Stromal cell of bone marrow (primary cell): Measurements from ENCODE around the gene FMNL2.
A peak's percentile ranks its signal among the peaks of the same experiment; 100 is the strongest.

Source experiments
- DNase-seq: peaks from one replicate; pipeline ENCODE4 v3.0.0-alpha.2; 2012; ENCODE audit warnings: low read depth

FMNL2 gene

DNA sequence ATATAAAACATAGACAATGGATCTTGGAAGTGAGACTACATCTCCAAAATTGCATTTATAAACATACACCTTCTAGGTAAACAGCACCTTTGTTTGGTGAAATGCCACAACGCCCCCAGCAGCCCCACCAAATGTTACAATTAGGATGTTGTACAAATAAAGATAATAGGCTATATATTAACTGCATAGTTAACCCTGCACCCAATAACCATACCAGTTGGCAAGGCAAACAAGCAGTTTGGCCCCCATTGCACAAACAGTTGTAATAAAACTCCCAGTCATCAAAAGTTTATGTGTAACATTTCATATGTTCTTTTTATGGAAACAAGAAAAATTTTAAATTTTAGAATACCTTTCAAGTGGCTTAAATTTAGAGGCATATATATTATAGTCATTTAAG, 315.0 kb downstream of the FMNL2 start:
- DNase-seq, result no peak

DNA sequence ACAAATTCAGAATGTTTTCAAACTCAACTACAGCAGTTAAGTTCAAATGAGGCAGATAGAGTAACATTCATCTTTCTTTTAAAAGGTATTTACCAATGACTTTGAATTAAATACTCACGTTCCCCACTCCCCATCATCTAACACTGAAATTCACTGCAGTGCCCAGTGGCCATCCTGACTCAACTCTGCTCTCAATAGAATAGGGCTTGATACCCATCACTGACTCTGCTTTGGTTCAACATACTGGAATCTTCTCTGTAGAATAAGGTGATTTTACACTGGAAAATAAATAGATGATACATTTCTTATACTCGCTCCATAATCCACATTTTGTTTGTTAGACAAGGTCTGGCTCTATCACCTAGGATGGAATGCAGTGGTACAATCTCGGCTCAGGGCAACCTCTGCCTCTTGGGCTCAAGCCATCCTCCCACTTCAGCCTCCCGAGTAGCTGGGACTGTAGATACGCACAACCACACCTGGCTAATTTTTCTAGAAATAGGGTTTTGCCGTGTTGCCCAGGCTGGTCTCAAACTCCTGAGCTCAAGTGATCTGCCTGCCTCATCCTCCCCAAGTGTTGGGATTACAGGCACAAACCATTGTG, 315.9 kb downstream of the FMNL2 start:
- DNase-seq, result no peak

DNA sequence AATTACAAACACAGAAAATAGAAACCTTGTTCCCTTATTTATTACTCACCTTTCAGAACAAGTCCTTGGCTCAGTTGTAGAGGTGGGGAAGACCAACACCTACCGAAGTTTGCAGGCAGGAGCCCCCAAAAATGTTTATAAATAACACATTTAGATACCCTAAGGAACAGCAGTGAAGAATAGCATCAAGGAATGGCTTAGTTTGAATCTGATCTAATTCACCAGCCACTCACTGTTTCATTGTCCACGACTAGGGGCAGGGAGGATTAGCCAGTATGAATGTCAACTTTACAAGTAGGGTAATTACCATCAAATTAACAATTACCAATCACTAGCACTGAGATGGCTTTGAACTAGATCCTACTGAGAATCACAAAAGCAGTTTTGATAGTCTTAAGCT, 316.9 kb downstream of the FMNL2 start:
- DNase-seq, result no peak

DNA sequence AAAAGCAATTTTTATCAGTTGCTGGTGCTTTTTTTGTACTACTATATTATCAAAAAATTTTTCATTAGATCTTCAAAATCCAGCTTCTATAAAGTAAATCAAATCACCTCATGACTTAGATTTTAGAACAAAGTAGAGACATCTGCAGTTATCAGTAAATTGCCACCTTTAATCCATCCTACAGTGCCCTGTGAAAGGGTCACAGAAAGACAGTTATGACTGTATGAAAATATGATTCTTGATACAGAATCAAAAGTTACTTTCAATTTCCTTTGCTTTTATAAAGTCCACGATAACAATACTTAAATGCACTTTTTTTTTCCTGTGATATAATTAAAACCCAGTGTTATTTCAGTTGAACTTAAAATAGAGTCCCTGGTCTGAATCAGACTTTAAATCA, 320.9 kb downstream of the FMNL2 start:
- DNase-seq, result no peak

DNA sequence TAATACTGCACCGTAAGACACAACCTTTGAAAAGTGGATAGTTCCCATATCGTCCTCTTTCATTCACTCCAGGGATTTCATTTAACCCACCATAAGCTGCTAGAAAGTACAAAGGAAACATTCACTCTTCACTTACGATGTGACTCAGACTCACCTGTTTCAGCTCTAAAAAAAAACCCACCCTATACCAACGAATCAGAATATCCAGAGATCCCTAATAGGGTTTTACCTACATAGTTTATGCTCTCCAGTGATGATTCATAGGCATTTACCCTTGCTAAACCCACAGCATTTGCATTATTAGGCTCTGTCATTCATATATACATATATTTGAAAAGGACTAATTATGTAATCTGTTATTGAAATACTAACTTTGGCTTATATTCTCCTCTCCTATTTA, 322.1 kb downstream of the FMNL2 start:
- DNase-seq, result no peak

DNA sequence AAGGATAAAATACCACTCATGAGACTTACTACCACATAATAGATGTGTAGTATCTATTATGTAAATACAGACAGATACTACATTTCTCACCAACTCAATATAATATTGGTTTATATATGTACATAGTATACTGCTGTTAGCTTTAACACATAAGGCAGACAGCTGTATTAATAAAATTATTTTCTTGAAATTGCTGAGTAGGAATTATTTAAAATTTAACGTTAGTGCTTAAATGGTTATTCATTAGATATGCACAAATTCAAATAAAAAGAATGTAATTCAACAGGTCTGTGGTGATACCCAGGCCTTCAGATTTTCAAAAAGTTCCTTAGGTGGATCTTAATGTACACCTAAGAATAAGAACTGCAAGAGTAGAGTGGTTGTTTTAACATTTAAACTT, 323.2 kb downstream of the FMNL2 start:
- DNase-seq, result no peak

DNA sequence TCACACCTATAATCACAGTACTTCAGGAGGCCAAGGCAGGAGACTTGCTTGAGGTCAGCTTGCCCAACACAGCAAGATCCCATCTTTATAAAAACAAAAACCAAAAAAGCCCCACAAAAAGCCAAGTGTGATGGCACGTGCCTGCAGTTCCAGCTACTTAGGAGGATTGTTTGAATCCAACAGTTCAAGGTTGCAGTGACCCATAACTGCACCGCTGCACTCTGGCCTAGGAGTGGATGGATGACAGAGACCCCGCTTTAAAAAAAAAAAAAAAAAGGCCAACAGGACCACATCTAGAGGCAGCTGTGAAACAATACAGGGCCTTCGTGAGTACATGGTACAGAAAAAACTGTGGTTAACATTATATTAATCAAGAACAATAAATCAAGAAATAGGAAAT, 326.1 kb downstream of the FMNL2 start:
- DNase-seq, result no peak

DNA sequence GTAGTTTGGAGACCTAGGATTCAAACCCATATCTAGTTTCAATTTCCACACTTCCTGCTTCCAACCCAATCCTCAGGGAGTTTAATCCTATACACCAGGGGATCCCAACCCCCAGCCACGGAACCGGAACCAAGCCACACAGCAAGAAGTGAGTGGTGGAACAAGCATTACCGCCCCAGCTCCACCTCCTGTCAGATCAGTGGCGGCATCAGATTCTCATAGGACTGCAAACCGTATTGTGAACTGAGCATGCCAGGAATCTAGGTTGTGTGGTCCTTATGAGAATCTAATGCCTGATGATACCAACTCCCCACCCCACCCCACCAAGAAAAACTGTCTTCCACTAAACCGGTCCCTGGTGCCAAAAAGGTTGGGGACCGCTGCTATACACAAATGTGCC, 329.8 kb downstream of the FMNL2 start:
- DNase-seq, result no peak

DNA sequence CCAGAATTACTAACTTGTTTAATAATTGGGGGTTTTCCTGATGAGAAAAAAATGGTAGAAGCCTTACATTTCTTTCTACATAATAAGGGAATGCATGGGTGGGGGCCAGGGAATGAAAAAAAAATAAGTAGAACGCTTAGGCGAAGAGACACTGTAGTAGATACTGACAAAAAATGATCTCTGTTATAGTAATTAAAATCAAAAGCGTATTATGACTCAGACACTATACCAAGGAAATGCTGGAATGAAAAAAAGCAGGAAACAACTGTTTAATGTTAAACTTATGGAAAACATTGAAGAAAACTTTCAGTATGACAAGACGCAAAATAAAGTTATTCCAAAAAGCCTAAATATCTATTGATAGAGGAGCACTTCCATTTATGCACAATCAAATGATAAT, 339.4 kb downstream of the FMNL2 start:
- DNase-seq, result no peak

DNA sequence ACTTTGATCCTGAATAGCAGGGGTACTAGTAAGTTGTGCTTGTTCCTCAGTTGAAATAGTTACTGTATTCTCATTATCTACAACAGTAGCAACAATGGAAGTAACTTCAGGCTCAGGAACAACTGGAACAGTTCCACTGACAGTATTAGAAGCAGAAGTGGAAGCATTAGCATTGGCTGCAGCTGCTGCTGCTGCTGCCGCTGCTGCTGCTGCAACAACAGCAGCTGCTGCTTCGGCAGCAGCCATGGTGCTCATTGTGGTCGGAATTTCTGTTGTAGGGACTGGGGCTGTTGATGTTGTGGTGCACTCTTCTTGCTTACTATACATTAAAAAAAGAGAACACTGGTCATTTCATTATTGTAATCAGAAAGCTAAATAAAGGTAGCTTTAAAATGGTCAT, 341.5 kb downstream of the FMNL2 start:
- DNase-seq, result no peak

DNA sequence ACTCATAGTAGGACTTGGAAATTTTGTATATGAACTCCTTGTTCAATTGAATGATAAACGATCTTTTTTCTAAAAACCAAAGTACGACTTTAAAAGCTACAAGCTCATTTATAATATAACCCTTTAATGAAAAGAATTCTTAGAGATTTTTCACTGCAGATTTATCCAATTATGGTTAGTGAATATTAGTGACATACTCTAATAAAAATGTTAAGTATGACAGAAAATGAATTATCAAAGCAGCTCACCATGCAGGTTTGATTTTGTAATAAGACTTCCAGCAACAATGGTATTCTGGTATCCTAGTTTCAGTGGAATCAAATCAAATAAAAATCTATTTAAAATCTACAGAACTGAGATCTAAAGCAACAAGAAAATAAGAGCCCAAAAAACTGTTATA, 343.8 kb downstream of the FMNL2 start:
- DNase-seq, result no peak

DNA sequence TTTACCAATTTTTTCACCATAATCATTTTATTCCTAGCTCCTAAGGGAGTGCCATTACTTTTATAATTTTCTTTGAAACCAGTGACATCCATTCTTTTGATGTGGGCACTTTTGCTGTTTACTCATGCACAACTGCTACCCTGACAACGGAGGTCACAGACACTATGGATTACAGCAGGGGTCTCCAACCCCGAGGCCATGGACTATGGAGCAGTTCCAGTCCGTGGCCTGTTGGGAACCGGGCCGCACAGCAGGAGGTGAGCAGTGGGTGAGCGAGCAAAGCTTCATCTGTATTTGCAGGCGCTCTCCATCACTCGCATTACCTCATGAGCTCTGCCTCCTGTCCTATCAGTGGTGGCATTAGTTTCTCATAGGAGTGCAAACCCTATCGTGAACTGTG, 347.7 kb downstream of the FMNL2 start:
- no peak for DNase-seq

DNA sequence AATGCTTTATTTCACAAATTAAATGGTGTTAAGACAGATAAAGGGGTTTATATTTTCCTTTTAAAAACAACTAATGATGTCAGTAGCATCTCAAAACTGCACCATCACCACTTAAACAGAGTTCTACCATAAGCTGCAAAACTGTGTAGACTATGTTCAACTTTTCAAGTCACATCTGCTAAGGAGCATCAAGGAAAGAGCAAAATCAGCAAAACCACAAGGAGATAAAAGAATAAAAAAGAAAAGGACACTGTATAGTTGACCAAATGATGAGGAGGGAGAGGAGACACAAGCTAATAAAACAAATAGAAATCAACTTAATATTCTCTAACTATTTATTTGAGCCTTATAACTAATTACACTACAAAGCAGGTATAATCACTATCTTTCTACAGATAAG, 348.4 kb downstream of the FMNL2 start:
- DNase-seq, result no peak

DNA sequence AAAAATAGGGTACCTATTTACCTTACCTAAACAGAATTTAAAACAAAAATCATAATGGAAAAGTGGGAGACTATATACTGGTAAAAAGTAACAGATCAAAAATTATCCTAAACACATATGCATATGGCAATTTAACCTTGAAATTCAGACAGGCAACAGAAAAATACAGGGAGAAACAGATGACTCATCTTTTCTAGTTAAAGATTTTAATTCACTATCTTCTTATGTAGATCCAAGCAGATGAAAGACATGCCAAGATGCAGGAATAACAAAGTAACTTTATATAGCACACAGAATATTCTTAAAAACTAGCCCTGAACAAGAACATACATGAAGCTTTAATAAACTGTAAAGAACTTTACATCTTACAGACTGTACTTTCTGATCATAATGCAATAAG, 351.3 kb downstream of the FMNL2 start:
- DNase-seq, result no peak

DNA sequence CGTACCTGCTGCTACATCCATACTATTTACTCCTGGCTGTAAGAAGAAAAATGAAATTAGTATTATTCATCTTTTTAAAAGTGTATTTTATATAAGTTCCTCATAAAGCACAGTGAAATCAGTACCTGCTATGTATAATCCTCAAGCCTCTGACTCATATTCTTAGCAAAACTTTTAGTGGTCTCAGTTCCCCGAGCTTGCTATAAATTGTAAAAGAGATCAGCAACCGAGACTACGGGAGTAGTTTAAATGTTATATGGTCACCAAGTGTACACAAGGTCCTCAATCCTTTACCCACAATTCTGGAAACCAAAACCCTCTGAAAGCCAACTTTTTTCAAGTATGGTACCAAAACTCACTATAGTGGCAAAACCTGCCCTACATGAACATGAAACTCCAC, 358.1 kb downstream of the FMNL2 start:
- DNase-seq, result no peak

DNA sequence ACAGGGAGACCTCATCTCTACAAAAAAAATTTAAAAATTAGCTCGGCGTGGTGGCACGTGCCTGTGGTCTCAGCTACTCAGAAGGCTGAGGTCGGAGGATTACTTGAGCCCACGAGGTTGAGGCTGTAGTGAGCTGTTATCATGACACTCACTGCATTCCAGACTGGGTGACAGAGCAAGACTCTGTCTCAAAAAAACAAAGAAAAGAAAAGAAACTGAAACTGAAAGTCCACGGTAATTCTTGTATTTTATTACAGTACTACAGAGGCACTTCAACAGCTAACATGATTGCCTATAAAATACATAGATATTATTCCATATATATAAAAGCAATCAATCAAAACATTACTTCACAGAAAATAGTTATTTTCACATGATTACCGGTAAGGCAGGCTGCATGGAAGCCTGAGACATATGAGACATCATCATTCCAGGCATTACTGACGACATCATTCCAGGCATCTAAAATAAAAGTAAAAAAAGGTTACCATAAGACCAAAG, 359.2 kb downstream of the FMNL2 start:
- peak; percentile 62 for DNase-seq

DNA sequence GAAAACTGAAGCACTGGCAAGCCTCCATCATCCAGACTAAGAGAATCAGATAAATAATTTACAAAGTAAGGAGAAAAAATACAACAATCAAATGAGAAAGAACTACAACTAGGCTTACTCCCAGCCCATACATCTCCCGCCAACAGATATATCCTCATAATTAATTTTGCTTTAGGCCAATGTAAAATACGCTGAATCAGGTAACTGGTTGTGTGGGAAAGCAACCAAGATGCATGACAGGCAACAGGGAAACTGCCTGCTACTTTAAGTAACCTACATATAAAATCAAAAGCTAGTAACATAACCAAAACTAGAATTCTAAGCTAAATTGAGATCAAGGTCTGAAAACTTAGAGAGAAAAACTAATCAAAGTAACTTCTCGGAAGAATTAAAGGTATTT, 360.8 kb downstream of the FMNL2 start:
- DNase-seq, result no peak

DNA sequence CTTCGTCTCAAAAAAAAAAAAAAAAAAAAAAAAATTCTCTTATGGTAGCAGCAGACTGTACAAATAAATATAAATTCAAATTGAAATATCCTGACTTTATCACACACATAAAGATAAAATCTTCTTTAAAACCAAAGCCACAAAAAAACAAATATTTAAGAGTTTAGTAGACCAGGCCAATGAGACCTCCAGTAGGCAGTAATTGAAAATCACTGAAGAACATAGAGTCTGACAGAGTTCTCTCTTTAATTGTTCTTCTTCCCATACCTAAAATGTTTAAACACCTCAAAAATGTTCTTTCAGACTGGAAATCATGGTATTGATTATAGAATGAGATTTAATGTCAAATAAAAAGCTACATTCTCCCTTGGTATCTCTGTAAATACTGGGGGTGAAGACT, 361.5 kb downstream of the FMNL2 start:
- no peak for DNase-seq
